ENCODE measurements around the gene MREG. TPM values are rescaled to one million over a fixed set of nuclear protein-coding genes. Genes with fewer than 3 reads are reported as not detected.

The MREG gene
- total RNA-seq, 1 experiment from 2014 or later, result 23.0 TPM

DNA sequence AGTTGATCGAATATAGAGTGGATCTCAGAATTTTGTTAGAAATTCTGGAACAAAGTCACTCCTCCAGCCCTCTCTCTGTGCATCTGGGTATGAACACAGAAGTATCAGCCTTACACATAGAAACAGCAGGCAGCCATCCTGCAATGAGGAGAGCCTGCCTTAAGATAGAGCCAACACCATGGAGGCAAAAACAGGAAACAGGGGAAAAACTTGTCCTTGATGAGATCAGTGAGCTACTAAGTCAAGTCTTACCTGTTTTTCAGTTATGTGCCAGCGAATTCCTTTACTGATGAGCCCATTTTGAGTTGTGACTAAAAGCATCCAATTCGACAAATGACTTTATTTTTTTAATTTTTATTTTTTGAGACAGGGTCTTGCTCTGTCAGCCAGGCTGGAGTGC, 26.6 kb upstream of the MREG start:
- Histone ChIP-seq H3K9me3 (ENCODE audit: insufficient read depth, low read depth) (no peaks in the 10 kb centered on the region), H3K4me3 (no peak overlapping the region), H3K36me3 (ENCODE audit: low read depth) (no peaks in the 10 kb centered on the region), H3K9me2 (ENCODE audit: insufficient read depth) (no peaks in the 10 kb centered on the region), H4K20me1 (ENCODE audit: insufficient read depth) (no peaks in the 10 kb centered on the region), H3K27ac (no peak overlapping the region), H3F3A (ENCODE audit: insufficient read depth, low read depth) (no peaks in the 10 kb centered on the region), H3K79me2 (ENCODE audit: low read depth) (no peaks in the 10 kb centered on the region), H3K4me2 (no peak overlapping the region), H3K4me1 (replicated peaks; ENCODE audit: insufficient read depth) (no peaks in the 10 kb centered on the region), H3K27me3 (ENCODE audit: insufficient read depth, low read depth) (no peaks in the 10 kb centered on the region), H2AFZ (no peak overlapping the region)
- no TSS peak for BruUV-seq (replicated peaks)
- DNase-seq, result no peak
- ChIA-PET POLR2A (ENCODE audit: unreplicated experiment) (no interaction called here), CTCF (no interaction called here)
- intact Hi-C loops (cut with micrococcal nuclease; ENCODE audit: unreplicated experiment), result no loop called here
- TF ChIP-seq, protein P1, sequence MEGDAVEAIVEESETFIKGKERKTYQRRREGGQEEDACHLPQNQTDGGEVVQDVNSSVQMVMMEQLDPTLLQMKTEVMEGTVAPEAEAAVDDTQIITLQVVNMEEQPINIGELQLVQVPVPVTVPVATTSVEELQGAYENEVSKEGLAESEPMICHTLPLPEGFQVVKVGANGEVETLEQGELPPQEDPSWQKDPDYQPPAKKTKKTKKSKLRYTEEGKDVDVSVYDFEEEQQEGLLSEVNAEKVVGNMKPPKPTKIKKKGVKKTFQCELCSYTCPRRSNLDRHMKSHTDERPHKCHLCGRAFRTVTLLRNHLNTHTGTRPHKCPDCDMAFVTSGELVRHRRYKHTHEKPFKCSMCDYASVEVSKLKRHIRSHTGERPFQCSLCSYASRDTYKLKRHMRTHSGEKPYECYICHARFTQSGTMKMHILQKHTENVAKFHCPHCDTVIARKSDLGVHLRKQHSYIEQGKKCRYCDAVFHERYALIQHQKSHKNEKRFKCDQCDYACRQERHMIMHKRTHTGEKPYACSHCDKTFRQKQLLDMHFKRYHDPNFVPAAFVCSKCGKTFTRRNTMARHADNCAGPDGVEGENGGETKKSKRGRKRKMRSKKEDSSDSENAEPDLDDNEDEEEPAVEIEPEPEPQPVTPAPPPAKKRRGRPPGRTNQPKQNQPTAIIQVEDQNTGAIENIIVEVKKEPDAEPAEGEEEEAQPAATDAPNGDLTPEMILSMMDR (conservative IDR thresholded peaks at IDR 0.05), result no peak
- TF ChIP-seq EZH2 (IDR thresholded peaks at IDR 0.05; ENCODE audit: low read depth), result no peak

DNA sequence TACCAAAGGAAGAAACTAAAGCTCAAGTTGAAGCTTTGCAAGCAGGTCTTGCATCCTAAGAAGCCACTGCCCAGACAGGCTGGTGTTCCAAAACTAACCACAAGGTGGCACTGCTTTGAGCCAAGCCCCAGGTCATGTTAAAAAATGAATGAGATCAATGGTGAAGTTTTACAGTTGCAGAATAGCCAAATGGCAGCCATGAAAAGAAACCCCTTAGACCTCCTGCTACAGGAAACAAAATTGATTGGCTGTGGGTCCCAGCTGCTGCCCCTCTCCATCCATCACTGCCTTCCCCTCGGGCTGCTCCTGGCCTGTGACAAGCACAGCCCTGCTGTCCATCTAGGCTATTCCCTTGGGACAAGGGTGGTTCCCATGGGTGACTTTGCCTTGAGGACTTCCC, 20.7 kb upstream of the MREG start:
- DNase-seq, result peak; percentile 55 to 68
- Histone ChIP-seq H2AFZ (no peak overlapping the region), H3K4me1 (replicated peaks; ENCODE audit: insufficient read depth) (no peaks in the 10 kb centered on the region), H3K27me3 (ENCODE audit: insufficient read depth, low read depth) (no peaks in the 10 kb centered on the region), H3K36me3 (ENCODE audit: low read depth) (no peaks in the 10 kb centered on the region), H3K9me3 (ENCODE audit: insufficient read depth, low read depth) (no peaks in the 10 kb centered on the region), H3F3A (ENCODE audit: insufficient read depth, low read depth) (no peaks in the 10 kb centered on the region; the same call in 1 of the 2 replicates), H3K4me2 (no peak overlapping the region), H3K4me3 (no peak overlapping the region), H3K27ac (no peak overlapping the region), H3K79me2 (ENCODE audit: low read depth) (no peaks in the 10 kb centered on the region), H3K9me2 (ENCODE audit: insufficient read depth) (no peaks in the 10 kb centered on the region), H4K20me1 (ENCODE audit: insufficient read depth) (no peaks in the 10 kb centered on the region)
- CTCF ChIA-PET, result interaction anchor here (0.6 kb wide), 1 partner anchor 75 kb away, joined by 3 read pairs; no protein-coding TSS in a partner anchor
- POLR2A ChIA-PET (ENCODE audit: unreplicated experiment), result no interaction called here
- TF ChIP-seq EZH2 (IDR thresholded peaks at IDR 0.05; ENCODE audit: low read depth), result no peak
- TF ChIP-seq, protein P1 (conservative IDR thresholded peaks at IDR 0.05), result peak; percentile 93
- intact Hi-C loops (cut with micrococcal nuclease; ENCODE audit: unreplicated experiment), result loop anchor here (5.0 kb wide), 1 partner anchor 78 kb away; no protein-coding TSS in a partner anchor
- BruUV-seq (replicated peaks), result no TSS peak

DNA sequence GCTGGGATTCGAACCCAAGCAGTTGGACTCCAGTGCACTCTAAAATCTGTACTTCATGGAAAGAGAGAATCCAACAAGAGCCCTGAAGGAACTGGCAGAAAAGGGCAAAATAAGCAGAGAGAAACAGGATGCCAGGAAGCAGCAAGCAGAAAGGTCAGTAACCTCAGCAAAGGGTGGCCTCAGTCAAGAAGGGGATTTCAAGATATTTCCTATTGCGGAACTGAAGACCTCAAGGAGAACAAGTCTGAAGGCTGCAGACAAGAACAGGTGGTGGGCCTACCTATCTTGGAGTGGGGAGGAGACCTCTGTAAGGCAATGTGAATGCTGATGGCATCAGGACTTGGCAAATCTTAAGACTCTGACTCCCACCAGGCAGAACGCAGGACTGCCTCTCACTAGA, 20.1 kb upstream of the MREG start:
- Histone ChIP-seq H3K4me1 (replicated peaks; ENCODE audit: insufficient read depth) (no peaks in the 10 kb centered on the region), H3K9me3 (ENCODE audit: insufficient read depth, low read depth) (no peaks in the 10 kb centered on the region), H3K27ac (no peak overlapping the region), H3K4me3 (no peak overlapping the region), H3K27me3 (ENCODE audit: insufficient read depth, low read depth) (no peaks in the 10 kb centered on the region), H3K9me2 (ENCODE audit: insufficient read depth) (no peaks in the 10 kb centered on the region), H4K20me1 (ENCODE audit: insufficient read depth) (no peaks in the 10 kb centered on the region), H3K36me3 (ENCODE audit: low read depth) (no peaks in the 10 kb centered on the region), H2AFZ (no peak overlapping the region), H3K79me2 (ENCODE audit: low read depth) (no peaks in the 10 kb centered on the region), H3K4me2 (no peak overlapping the region), H3F3A (ENCODE audit: insufficient read depth, low read depth) (no peaks in the 10 kb centered on the region; the same call in 1 of the 2 replicates)
- POLR2A ChIA-PET (ENCODE audit: unreplicated experiment), result no interaction called here
- CTCF ChIA-PET, result interaction anchor here (0.6 to 0.9 kb wide), 3 partner anchors 17 to 102 kb away, joined by 3 read pairs; no protein-coding TSS in a partner anchor
- no peak for DNase-seq
- TF ChIP-seq, protein P1 (conservative IDR thresholded peaks at IDR 0.05), result no peak
- no peak for TF ChIP-seq EZH2 (IDR thresholded peaks at IDR 0.05; ENCODE audit: low read depth)
- BruUV-seq (replicated peaks), result no TSS peak
- intact Hi-C loops (cut with micrococcal nuclease; ENCODE audit: unreplicated experiment), result loop anchor here (5.0 kb wide), 1 partner anchor 79 kb away; no protein-coding TSS in a partner anchor

Data from PC-9 (cell line).